Left cardiac atrium (tissue), 4 donors: Measurements from ENCODE around the gene BBC3. TPM values are rescaled to one million over a fixed set of nuclear protein-coding genes. Genes with fewer than 3 reads are reported as not detected.
"Not testable (repeated sequence)": the region's sequence is repeated elsewhere in the genome, so short reads cannot be mapped to it uniquely, and the experiment has no call there.

ENCODE experiments used
- ATAC-seq, 2 donors: fragments of 200-7000 bp; cut with Tn5 transposase; one replicate each; pipeline ENCODE4 v1.9.1; 2020; ENCODE audit warnings: mild to moderate bottlenecking in 2 of 2, moderate library complexity in 2 of 2
- DNase-seq: peaks from one replicate; pipeline ENCODE4 v3.0.0-alpha.2; 2020
- intact Hi-C, 2 donors: fragments of 100-400 bp; cut with DNase I; formaldehyde crosslinking; loops; one replicate each; pipeline versions ENCODE4 v1.14.1 to v1.15.1; 2022 to 2023
- long read RNA-seq: library from polyadenylated mRNA; unstranded; transcript quantifications from one replicate; pipeline ENCODE4 v2.0.0, GENCODE V29; 2021
- total RNA-seq, 2 donors: library from RNA; stranded (reverse); fragmentation: NEBNext Ultra II Directional; extraction: Animal tissue kit (Norgen Biotek cat#: 25700); gene quantifications; one replicate each; pipeline ENCODE4 v1.2.1, GENCODE V29; 2021
- donor health status: DM: no; HTN: yes; CAD: no.
- donor health status: DM: no; HTN: yes; CAD: no; lungs with severe emphysema.
- donor health status: DM: yes; HTN: yes; CAD: no.
- donor health status: Dilated cardiomyopathy.

BBC3 gene
- total RNA-seq = 1 to 10 TPM; 2.9 to 4.1 TPM
- long read RNA-seq = 0 reads

DNA sequence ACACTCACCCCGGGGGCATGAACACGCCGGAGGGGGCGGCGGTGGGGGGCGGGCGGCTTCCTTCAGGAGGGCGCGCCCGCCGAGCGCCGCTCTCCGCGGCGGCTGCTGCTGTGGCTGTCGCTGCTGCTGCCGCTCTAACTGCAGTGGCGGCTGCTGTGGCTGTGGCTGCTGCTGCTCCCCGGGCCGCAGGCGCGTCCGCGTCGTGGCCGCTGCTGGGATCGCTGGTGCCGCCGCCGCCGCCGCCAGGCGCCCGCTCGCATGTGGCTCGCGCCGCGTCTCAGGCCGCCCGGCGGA, at the start of gene BBC3:
Gene BBC3, minus strand, starts transcription at position 279 of the 294 bp plus-strand sequence. CDS start 2,768 bp downstream, outside the sequence.
- ATAC-seq = no peak
- DNase-seq = no peak
- intact Hi-C loops = no loop called here

DNA sequence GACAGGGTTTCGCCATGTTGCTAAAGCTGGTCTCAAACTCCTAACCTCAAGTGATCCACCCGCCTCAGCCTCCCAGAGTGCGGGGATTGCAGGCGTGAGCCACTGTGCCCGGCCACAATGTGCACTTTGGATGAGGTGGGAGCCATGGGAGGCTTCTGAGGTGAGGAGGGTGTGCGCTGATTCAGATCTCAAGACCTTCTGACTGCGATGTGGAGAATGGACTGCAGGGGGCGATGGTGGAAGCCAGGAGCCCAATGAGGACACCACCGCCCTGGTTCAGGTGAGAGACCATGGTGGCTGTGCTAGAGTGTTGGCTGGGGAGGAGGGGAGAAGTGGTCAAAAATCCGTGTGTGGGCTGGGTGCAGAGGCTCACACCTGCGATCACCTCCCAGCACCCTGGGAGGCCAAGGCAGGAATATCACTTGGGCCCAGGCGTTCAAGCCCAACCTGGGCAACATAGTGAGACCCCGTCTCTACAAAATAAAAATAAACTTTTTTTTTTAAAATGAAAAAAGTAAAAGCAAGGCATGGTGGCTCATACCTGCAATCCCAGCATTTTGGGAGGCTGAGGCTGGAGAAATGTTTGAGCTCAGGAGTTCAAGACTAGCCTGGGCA, 49.3 kb upstream of the BBC3 start:
- DNase-seq (peak; percentile 37), ATAC-seq (no peak)
- intact Hi-C loops = no loop called here

- intact Hi-C loops, DNase-seq, ATAC-seq: not testable (repeated sequence)
Observed at GRCh38 chr19:47276513-47276912, 45.5 kb upstream of the BBC3 start.

- ATAC-seq (no peak), DNase-seq (peak; percentile 73)
- intact Hi-C loops = no loop called here
Observed at GRCh38 chr19:47275791-47276461, 44.9 kb upstream of the BBC3 start.

DNA sequence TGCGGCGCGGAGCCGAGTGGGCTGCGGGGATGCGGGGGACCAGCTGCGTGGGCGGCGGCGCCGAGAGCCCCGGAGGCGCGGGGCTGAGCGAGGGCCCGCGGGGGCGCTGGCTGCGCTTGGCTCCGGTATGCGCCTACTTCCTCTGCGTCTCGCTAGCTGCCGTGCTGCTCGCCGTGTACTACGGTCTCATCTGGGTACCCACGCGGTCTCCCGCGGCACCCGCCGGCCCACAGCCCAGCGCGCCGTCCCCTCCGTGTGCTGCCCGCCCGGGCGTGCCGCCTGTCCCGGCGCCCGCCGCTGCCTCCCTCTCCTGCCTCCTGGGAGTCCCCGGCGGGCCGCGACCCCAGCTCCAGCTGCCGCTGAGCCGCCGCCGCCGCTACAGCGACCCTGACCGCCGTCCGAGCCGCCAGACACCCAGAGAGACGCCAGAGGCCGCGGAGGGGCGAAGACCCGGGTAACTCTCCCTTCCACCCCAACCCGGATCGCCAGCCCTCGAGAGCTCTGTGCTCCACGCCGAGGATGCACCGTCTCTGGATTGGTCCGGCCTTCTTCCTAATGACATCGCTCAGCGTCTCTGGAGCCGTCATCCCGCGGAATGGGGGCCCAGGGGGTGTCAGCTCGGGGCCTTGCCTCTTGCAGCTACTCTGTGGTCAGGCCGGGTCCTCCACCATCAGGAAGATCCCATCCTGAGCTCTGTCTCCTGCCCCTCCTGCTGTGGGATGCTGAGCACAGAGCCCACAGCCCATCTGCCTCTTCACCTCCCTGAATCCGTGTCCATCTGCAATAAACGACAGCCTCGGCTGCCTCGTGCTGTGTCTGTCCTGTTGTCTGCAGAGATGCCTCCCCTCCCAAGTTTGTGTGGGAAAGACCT, 44.1 kb upstream of the BBC3 start:
- DNase-seq (peak; percentile 63), ATAC-seq (peak; percentile 0 to 3)
- intact Hi-C loops = no loop called here

GRCh38 chr19:47274071-47274890, 43.3 kb upstream of the BBC3 start, which contains the start of gene INAFM1:
Gene INAFM1 (plus strand): TSS chr19:47274885. CDS start chr19:47274920, 35 bp downstream.
- peak; percentile 98 for DNase-seq
- intact Hi-C loops = no loop called here
- ATAC-seq = peak; percentile 87 to 88

GRCh38 chr19:47273313-47274070, 42.5 kb upstream of the BBC3 start:
- intact Hi-C loops = no loop called here
- DNase-seq (peak; percentile 94), ATAC-seq (peak; percentile 85 to 86)

- peak; percentile 62 for DNase-seq
- ATAC-seq = no peak
- intact Hi-C loops = no loop called here
Observed at GRCh38 chr19:47272448-47273312, 41.7 kb upstream of the BBC3 start.

GRCh38 chr19:47271949-47272348, 41.0 kb upstream of the BBC3 start:
- intact Hi-C loops = no loop called here
- DNase-seq (no peak), ATAC-seq (no peak)

DNA sequence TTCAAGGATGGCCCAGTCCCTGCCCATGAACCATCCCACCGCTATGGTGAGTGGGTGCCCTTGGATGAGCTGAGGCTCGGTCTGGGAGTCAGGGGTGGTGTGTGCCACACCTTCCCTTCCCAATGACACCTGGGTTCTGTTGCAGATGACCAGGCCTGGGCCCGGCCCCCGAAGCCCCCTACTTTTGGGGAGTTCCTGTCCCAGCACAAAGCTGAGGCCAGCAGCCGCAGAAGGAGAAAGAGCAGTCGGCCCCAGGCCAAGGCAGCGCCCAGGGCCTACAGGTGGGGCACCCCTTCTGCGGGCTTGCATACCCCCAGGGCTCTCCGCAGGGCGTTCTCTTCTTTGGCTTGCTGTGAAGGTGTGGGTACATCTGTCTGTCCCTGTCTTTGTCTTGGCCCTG, 39.4 kb upstream of the BBC3 start:
- DNase-seq = no peak
- intact Hi-C loops = no loop called here
- ATAC-seq = no peak

- DNase-seq (no peak), ATAC-seq (no peak)
- intact Hi-C loops = no loop called here
Observed at GRCh38 chr19:47269596-47269995, 38.6 kb upstream of the BBC3 start.

DNA sequence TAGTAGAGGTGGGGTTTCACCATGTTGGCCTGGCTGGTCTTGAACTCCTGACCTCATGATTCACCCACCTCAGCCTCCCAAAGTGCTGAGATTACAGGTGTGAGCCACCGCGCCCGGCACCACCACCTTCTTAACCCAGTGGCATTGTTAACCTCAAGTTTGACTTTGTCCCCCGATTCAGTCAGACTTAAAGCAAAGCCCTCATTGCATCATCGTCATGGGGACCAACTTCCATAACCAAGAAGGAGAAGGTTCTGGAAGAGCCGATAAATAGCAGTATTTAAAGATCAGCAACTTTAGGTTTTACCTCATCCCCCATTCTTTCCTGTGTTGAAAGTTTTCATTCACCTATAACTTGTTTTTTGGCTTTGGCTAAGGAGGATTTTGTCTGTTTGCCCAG, 37.0 kb upstream of the BBC3 start:
- ATAC-seq = no peak
- DNase-seq = no peak
- intact Hi-C loops = no loop called here

DNA sequence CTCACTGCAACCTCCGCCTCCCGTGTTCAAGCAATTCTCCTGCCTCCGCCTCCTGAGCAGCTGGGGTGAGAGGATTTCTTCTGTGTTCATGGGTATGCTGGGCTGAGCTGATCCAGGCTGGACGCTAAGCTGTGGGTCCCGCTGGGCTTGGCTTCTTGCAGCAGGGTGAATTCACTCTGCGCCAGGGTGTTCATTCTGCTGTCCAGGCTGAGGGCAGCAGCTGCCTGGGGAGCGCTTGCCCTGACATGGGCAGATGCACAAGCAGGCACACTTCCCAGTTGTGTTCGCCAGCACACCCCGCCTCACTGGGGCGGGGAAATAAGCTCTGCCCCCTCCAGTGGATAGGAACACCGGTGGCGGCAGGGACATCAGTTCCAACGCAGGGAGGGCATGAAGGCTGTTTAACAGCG, 36.4 kb upstream of the BBC3 start:
- intact Hi-C loops = no loop called here
- ATAC-seq (peak in 1 of 2 donors; percentile 16), DNase-seq (no peak)

DNA sequence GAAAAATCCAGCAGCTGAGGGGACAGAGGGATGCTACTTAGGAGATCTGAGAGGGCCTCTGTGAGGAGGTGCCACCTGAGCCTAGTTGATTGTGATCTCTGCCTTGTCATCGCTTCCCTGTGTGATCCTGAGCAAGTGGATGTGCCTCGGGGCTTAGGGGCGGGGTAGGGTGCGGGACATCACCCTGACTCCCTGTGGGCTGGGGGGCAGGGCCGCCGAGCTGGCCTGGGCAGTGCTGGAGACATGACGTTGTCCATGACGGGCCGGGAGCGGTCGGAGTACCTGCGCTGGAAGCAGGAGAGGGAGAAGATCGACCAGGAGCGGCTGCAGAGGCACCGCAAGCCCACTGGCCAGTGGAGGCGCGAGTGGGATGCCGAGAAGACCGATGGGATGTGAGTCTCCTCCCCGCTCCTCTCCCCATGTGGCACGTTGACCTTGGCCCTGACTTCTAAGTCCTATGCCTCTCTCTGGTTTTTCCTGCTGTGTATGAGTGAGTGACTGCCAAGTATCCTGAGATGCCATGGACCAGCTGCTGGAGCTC, 35.5 kb upstream of the BBC3 start:
- intact Hi-C loops = no loop called here
- DNase-seq (no peak), ATAC-seq (no peak)

DNA sequence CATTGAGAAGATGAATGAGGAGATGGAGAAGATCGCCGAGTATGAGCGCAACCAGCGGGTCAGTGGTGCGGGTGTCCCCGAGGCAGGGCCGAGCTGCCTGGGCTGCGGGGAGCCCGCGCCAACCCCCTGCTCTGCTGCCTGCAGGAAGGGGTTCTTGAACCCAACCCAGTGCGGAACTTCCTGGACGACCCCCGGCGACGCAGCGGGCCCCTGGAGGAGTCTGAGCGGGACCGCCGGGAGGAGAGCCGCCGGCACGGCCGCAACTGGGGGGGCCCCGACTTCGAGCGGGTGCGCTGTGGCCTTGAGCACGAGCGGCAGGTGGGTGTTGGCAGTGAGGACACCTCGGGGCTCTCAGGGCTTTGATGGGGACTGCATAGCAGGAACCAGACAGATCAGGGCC, 33.6 kb upstream of the BBC3 start:
- intact Hi-C loops = no loop called here
- no peak for DNase-seq
- ATAC-seq = no peak

- intact Hi-C loops, ATAC-seq, DNase-seq: not testable (repeated sequence)
Observed at GRCh38 chr19:47261946-47262793, 31.2 kb upstream of the BBC3 start.
